Osteocyte (in vitro differentiated cells): ENCODE results near the gene FBXO34. TPM values are rescaled to one million over a fixed set of nuclear protein-coding genes. Genes with fewer than 3 reads are reported as not detected.

Experiments
- DNase-seq: peaks from one replicate; pipeline ENCODE4 v3.0.0; 2021; ENCODE audit warnings: mixed read lengths; ENCODE audit not compliant: unreplicated experiment; ENCODE audit errors: extremely low spot score
- H3K27ac Mint-ChIP-seq: one replicate; pipeline ENCODE4 v1.8.0; 2021; ENCODE audit warnings: mild to moderate bottlenecking, mixed read lengths; ENCODE audit not compliant: unreplicated experiment
- H3K27me3 Mint-ChIP-seq: one replicate; pipeline ENCODE4 v1.8.0; 2021; ENCODE audit warnings: mixed read lengths; ENCODE audit not compliant: unreplicated experiment
- H3K36me3 Mint-ChIP-seq: one replicate; pipeline ENCODE4 v1.8.0; 2021; ENCODE audit warnings: mixed read lengths; ENCODE audit not compliant: unreplicated experiment
- H3K4me1 Mint-ChIP-seq: one replicate; pipeline ENCODE4 v1.8.0; 2021; ENCODE audit warnings: mixed read lengths; ENCODE audit not compliant: unreplicated experiment
- H3K4me3 Mint-ChIP-seq: one replicate; pipeline ENCODE4 v1.8.0; 2021; ENCODE audit warnings: mild to moderate bottlenecking, moderate library complexity, mixed read lengths; ENCODE audit not compliant: unreplicated experiment
- H3K9me3 Mint-ChIP-seq: one replicate; pipeline ENCODE4 v1.8.0; 2021; ENCODE audit warnings: mixed read lengths; ENCODE audit not compliant: unreplicated experiment
- long read RNA-seq: library from polyadenylated mRNA; unstranded; transcript quantifications from one replicate; pipeline ENCODE4 v2.0.0, GENCODE V29; 2021
- total RNA-seq: library from RNA; stranded (reverse); gene quantifications from 2 replicates; pipeline ENCODE4 v1.2.1, GENCODE V29; 2021
- TF ChIP-seq, protein P1 (sequence below): fragments of 200-600 bp; sonication (generic); IDR thresholded peaks from 2 replicates; pipeline ENCODE4 v1.5.0; 2021; ENCODE audit warnings: antibody characterized with exemption, mild to moderate bottlenecking, moderate library complexity

The FBXO34 gene, protein sequence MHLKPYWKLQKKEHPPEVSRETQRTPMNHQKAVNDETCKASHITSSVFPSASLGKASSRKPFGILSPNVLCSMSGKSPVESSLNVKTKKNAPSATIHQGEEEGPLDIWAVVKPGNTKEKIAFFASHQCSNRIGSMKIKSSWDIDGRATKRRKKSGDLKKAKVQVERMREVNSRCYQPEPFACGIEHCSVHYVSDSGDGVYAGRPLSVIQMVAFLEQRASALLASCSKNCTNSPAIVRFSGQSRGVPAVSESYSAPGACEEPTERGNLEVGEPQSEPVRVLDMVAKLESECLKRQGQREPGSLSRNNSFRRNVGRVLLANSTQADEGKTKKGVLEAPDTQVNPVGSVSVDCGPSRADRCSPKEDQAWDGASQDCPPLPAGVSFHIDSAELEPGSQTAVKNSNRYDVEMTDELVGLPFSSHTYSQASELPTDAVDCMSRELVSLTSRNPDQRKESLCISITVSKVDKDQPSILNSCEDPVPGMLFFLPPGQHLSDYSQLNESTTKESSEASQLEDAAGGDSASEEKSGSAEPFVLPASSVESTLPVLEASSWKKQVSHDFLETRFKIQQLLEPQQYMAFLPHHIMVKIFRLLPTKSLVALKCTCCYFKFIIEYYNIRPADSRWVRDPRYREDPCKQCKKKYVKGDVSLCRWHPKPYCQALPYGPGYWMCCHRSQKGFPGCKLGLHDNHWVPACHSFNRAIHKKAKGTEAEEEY
- 16.4 and 17.0 TPM in 2 replicates for total RNA-seq
- long read RNA-seq, transcript FBXO34-201 (2 exons, 3,464 nt) = major isoform, 24 of 32 reads
- long read RNA-seq, partial matches to known transcripts = 8 of 32 reads
- long read RNA-seq, other reads (novel, unspliced or antisense) = 0 of 32 reads

DNA sequence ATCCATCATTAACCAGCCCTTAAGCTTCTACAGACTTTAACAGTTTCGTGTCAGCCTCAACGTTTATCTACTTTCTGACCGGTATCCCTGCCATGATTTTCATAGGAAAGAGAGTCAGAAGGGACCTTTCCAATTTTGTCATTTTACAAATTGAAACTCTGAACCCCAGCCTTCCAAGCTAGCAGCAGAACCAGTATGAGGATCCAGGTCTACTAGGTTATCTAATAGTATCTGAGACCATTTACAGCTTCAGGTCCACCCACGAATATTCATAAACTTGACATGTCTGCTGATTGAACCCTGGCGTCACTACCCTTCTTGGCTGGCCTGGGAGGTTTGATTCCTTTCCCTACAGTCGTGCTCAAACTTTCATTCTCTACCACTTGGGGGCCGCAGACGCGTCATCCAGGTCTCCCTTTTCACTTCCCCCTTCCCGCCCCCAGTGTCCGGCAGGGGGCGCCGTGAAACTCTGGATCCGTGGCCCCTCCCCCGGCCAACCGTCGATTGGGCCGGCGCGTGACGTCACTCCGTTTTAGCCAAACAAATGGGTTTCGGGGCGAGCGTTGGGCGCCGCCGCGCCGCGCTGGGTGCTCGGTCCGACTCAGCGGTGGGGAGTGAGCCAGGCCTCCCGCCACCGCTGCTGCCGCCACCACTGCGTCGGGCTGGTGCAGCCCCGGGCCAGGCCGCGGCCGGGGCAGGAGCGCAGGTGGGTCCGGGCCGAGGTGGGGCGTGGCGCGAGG, at the start of gene FBXO34:
Gene FBXO34, plus strand, starts transcription at position 590 of the 740 bp plus-strand sequence. CDS start 78,970 bp downstream, outside the sequence.
- H3K27ac Mint-ChIP-seq = peak within 1 kb of the TSS; percentile 89
- H3K36me3 Mint-ChIP-seq = no peaks in the 10 kb centered on the region
- TF ChIP-seq, protein P1, sequence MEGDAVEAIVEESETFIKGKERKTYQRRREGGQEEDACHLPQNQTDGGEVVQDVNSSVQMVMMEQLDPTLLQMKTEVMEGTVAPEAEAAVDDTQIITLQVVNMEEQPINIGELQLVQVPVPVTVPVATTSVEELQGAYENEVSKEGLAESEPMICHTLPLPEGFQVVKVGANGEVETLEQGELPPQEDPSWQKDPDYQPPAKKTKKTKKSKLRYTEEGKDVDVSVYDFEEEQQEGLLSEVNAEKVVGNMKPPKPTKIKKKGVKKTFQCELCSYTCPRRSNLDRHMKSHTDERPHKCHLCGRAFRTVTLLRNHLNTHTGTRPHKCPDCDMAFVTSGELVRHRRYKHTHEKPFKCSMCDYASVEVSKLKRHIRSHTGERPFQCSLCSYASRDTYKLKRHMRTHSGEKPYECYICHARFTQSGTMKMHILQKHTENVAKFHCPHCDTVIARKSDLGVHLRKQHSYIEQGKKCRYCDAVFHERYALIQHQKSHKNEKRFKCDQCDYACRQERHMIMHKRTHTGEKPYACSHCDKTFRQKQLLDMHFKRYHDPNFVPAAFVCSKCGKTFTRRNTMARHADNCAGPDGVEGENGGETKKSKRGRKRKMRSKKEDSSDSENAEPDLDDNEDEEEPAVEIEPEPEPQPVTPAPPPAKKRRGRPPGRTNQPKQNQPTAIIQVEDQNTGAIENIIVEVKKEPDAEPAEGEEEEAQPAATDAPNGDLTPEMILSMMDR = peak; percentile 100

DNA sequence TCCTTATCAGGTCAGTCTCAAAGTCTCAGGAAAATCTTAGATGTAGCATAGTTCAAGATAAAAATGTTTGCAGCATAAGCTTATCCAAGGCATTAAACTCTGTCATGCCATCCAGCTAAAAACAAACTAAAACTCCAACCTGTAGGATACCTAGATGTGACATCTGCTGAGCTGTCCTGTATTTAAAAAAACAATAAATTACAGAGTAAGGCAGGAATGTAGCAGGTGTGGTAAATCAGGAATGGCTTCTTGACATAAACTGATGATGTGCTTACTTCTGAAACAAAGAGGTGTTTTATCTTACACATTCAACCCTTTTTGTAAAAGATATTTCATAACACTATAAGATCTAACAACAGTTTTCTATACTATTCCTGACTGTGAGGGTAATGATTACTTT, 49.3 kb upstream of the FBXO34 start:
- H3K9me3 Mint-ChIP-seq = peaks cover 9% of the 10 kb centered on the region
- H3K36me3 Mint-ChIP-seq = no peaks in the 10 kb centered on the region
- TF ChIP-seq, protein P1 = no peak
- no peak for DNase-seq
- peaks cover 11% of the 10 kb centered on the region for H3K27me3 Mint-ChIP-seq
- no peak overlapping the region for H3K4me3 Mint-ChIP-seq
- no peaks in the 10 kb centered on the region for H3K4me1 Mint-ChIP-seq
- no peak overlapping the region for H3K27ac Mint-ChIP-seq

More for the DNA sequence above, at the start of gene FBXO34:
- no peaks in the 10 kb centered on the region for H3K27me3 Mint-ChIP-seq
- peak; percentile 100 for DNase-seq
- peaks cover 36% of the 10 kb centered on the region for H3K4me1 Mint-ChIP-seq
- peak within 1 kb of the TSS; percentile 86 for H3K4me3 Mint-ChIP-seq
- H3K9me3 Mint-ChIP-seq = no peaks in the 10 kb centered on the region

DNA sequence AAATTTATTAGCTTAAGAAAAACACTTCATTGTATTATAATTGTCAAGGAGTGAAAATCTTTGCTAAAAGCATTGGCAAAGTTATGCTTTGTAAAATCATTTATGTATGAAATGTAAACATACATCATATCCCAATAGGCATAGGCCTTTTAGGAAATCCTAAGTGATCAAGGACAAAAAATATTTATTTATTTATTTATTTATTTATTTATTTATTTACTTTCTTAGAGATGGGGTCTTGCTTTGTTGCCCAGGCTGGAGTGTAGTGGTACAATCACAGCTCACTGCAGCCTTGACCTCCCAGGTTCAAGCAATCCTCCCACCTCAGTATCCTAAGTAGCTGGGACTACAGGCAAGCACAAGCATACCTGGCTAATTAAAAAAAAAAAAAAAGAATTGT, 47.9 kb upstream of the FBXO34 start:
- Mint-ChIP-seq H3K27ac (no peak overlapping the region), H3K9me3 (peaks cover 10% of the 10 kb centered on the region), H3K27me3 (peaks cover 13% of the 10 kb centered on the region), H3K36me3 (no peaks in the 10 kb centered on the region), H3K4me3 (no peak overlapping the region), H3K4me1 (no peaks in the 10 kb centered on the region)
- DNase-seq = no peak
- TF ChIP-seq, protein P1 = no peak

DNA sequence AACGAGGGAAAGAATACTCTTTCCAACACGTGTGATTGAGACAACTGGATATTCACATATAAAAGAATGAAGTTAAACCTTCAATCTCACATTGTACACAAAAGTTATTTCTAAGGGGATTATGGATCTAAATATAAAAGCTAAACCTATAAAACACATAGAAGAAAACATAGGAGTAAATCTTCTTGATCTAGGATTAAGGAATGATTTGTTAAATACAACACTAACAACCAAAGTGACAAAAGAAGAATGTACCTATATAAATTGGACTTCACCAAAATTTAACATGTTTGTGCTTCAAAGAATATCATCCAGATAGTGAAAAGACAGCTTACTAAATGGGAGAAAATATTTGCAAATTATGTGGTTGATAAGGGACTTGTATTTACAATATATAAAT, 43.0 kb upstream of the FBXO34 start:
- peaks cover 10% of the 10 kb centered on the region for H3K9me3 Mint-ChIP-seq
- H3K27me3 Mint-ChIP-seq = peaks cover 46% of the 10 kb centered on the region
- no peak overlapping the region for H3K4me3 Mint-ChIP-seq
- H3K27ac Mint-ChIP-seq = no peak overlapping the region
- no peaks in the 10 kb centered on the region for H3K4me1 Mint-ChIP-seq
- TF ChIP-seq, protein P1 = no peak
- no peaks in the 10 kb centered on the region for H3K36me3 Mint-ChIP-seq
- DNase-seq = no peak
